Large intestine (tissue), 3 donors: ENCODE data around the gene UTS2B. TPM values are rescaled to one million over a fixed set of nuclear protein-coding genes. Genes with fewer than 3 reads are reported as not detected.
"Not testable (repeated sequence)": the region's sequence is repeated elsewhere in the genome, so short reads cannot be mapped to it uniquely, and the experiment has no call there.

Experiments
- DNase-seq, 2 donors: peaks; one replicate each; pipeline versions ENCODE4 v3.0.0 to v3.0.0-alpha.2; 2013
- H3K27ac ChIP-seq: one replicate; pipeline ENCODE4 v1.5.1; 2013; ENCODE audit warnings: low read length
- H3K27me3 ChIP-seq: 2 replicates; pipeline ENCODE4 v1.6.1; 2013; ENCODE audit warnings: low read length; ENCODE audit not compliant: control insufficient read depth, insufficient read depth
- H3K36me3 ChIP-seq: 2 replicates; pipeline ENCODE4 v1.6.1; 2013; ENCODE audit warnings: low read length; ENCODE audit not compliant: control insufficient read depth, insufficient read depth
- H3K4me1 ChIP-seq: one replicate; pipeline ENCODE4 v1.6.1; 2013; ENCODE audit warnings: low read length; ENCODE audit not compliant: control insufficient read depth, insufficient read depth
- H3K4me3 ChIP-seq: one replicate; pipeline ENCODE4 v1.5.1; 2013; ENCODE audit warnings: low read length
- H3K9me3 ChIP-seq: one replicate; pipeline ENCODE4 v1.6.1; 2013; ENCODE audit warnings: mild to moderate bottlenecking, low read depth, low read length, moderate library complexity; ENCODE audit not compliant: control insufficient read depth
- WGBS: methylation state at CpG from one replicate; pipeline ENCODE4 v1.1.5; 2013; ENCODE audit warnings: low lambda C conversion rate; ENCODE audit not compliant: insufficient coverage; 5-methylcytosine and 5-hydroxymethylcytosine counted together
- polyA plus RNA-seq: library from polyadenylated mRNA; unstranded; fragments of 120-200 nt; gene quantifications from one replicate; pipeline ENCODE4 v1.2.1, GENCODE V29; 2013

Gene UTS2B
- polyA plus RNA-seq, 1 donor = 0.24 TPM

DNA sequence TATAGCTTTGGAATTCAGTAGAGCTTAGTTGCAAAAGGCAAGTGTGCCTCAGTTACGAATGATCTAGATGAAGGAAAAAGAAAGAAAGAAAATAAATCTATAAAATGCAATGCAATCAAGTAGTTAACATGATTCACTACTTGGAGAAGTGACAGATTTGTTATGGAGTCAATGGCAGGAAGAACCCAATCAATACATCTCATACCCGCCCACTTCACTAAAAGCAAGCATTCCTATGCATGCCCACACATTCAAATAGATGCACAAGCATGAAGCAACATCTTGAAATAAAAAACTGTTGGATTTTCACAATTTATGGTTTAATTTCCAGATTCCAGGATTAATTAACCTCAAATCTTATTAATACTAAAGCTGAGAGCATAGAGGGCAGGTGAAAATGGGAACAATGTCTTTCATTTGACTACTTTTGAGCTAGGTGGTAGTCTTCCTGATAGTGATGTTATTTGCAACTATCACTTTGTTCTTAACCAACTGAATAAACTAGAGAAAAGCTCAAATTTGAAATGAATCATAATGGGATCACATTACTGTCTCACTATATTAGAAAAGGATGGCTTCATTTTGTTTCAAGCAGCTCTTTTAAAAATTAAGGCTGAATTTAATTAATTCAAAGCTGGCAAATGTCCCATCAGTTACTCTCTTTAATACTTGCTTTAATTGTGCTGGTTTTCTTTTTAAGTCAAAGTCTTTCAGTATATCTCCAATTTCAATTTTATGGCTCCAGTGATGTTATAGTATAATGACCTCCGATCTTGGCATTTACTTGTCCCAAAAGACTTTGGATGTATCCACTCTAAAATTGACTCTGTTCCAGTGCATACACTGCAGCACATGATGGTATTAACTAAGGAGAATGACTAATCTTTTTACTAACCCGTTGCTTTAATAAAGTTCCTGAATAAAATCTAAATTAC lies 47.8 kb downstream of the UTS2B start:
- DNase-seq = no peak
- H3K27me3 ChIP-seq = no peaks in the 10 kb centered on the region
- H3K9me3 ChIP-seq = no peaks in the 10 kb centered on the region
- no peak overlapping the region for H3K4me3 ChIP-seq
- H3K27ac ChIP-seq = no peak overlapping the region
- WGBS = 100% methylated on average over 3 of the region's 4 CpGs
- no peaks in the 10 kb centered on the region for H3K36me3 ChIP-seq
- H3K4me1 ChIP-seq = no peaks in the 10 kb centered on the region

DNA sequence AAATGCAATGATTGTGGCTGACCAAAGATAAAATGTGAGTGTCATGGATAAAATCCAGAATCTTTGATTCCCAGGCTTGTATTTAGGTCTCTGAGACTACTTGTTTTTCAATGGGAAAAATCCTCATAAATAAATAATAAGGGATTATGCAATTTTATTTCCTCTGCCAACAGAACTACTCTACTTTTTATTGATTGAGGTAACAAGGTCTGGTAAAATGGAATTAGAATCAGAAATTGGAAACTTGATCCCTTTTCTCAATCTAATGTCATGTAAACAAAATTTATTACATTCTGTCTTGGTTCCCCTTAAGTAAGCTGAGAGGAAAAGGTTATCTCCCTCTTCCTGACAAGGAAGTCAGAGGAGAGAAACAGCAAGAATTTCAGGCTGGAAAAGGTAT lies 49.4 kb downstream of the UTS2B start:
- Histone ChIP-seq H3K4me3 (no peak overlapping the region), H3K4me1 (no peaks in the 10 kb centered on the region)
- DNase-seq = no peak

DNA sequence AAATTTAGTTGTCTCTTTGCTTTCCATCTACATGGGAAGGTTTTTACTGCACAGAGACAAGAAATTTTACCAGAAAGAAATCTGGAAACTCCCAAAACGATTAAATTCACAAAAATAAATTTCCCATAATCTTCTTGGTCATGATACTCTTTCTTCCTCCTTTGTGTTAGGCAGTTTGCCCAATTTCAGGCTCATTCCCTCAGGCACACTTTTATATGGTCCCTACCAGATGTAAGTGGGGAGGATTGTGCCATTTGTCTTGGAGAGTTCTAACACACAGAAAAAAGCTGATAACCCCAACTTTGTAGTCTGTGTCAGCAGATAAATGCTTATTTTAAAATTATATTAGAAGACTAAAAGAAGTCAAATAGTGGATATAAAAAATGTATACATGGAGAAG lies 50.2 kb downstream of the UTS2B start:
- no CpG with 5 or more reads among the region's 1 CpG for WGBS
- Histone ChIP-seq H3K9me3 (no peaks in the 10 kb centered on the region), H3K27ac (no peak overlapping the region), H3K4me1 (no peaks in the 10 kb centered on the region), H3K36me3 (no peaks in the 10 kb centered on the region), H3K27me3 (no peaks in the 10 kb centered on the region), H3K4me3 (no peak overlapping the region)
- no peak for DNase-seq

More for the DNA sequence above, 49.4 kb downstream of the UTS2B start:
- Histone ChIP-seq H3K27ac (no peak overlapping the region), H3K9me3 (no peaks in the 10 kb centered on the region), H3K36me3 (no peaks in the 10 kb centered on the region), H3K27me3 (no peaks in the 10 kb centered on the region)

DNA sequence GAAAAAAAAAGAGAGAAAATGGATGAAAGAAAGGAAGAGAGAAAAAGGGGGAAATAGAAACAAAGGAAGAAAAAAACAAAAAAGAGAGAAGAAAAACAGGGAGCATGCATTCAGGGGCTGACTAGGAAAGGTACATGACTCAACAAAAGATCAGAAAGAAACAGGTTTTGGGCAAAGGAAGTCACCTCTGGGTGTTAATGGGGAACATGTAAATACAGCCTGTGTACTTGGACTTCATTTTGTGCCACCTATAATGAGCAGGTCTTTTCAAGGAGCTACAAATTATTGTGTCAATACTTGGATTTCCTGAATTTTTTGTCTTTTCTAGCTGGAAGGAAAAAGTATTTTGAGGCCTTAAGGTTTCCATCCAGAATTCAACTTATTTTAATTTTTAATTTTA lies 54.6 kb downstream of the UTS2B start:
- H3K27ac ChIP-seq = no peak overlapping the region
- H3K4me1 ChIP-seq = no peaks in the 10 kb centered on the region
- H3K36me3 ChIP-seq = no peaks in the 10 kb centered on the region
- DNase-seq = no peak
- no peaks in the 10 kb centered on the region for H3K27me3 ChIP-seq
- H3K4me3 ChIP-seq = no peak overlapping the region
- no peaks in the 10 kb centered on the region for H3K9me3 ChIP-seq

DNA sequence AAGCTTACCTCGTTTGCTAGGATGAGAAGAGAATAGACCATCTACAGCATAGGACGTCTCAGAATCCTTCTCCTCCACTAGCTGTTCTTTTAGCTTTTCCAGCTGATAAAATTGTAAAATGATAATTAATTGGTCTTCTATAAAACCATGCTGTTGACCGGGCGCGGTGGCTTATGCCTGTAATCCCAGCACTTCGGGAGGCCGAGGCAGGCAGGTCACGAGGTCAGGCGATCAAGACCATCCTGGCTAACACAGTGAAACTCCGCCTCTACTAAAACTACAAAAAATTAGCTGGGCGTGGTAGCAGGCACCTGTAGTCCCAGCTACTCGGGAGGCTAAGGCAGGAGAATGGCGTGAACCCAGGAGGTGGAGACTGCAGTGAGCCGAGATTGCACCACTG lies 55.1 kb downstream of the UTS2B start:
- H3K4me1 ChIP-seq, H3K27me3 ChIP-seq, H3K27ac ChIP-seq, H3K4me3 ChIP-seq, H3K9me3 ChIP-seq, H3K36me3 ChIP-seq, DNase-seq: not testable (repeated sequence)
- 80% methylated on average over 3 of the region's 14 CpGs for whole genome bisulfite sequencing

DNA sequence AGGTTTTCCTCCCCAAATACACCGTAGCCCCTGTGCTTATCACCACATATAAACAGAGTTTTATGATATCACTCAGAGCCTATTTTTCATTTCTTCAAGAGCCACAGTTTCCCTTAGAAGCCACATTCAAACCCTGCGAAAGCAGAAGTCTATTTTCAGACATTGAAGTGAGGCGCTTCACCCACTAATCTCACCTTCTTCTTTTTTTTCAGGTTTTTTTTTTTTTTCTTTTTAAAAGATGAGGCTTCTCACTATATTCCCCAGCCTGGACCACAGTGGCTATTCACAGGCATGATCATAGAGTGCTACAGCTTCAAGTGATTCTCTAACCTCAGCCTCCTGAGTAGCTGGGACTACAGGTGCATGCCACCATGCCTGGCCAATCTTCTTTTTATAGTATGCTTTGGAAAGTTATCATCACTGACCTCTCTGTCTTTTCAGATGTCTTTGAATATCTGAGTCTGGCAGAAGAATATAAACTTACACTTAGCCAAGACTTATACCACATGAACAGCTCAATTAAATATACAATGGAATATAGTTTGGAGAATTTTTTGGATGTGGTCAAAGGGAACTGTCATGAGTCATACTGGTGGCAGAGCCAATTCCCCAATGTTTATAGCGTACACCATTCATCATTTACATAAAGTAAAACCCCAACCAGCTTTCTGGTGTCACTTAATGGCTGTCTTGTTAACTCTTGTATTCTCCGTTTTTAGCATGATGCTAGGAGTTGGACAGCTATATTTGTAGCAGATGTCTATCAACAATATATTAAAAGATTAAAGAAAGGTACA lies 60.8 kb downstream of the UTS2B start:
- H3K9me3 ChIP-seq = no peaks in the 10 kb centered on the region
- no peak overlapping the region for H3K27ac ChIP-seq
- 75% methylated on average over 2 of the region's 5 CpGs for WGBS
- DNase-seq = no peak
- no peak overlapping the region for H3K4me3 ChIP-seq
- no peaks in the 10 kb centered on the region for H3K27me3 ChIP-seq
- no peaks in the 10 kb centered on the region for H3K36me3 ChIP-seq
- H3K4me1 ChIP-seq = no peaks in the 10 kb centered on the region

DNA sequence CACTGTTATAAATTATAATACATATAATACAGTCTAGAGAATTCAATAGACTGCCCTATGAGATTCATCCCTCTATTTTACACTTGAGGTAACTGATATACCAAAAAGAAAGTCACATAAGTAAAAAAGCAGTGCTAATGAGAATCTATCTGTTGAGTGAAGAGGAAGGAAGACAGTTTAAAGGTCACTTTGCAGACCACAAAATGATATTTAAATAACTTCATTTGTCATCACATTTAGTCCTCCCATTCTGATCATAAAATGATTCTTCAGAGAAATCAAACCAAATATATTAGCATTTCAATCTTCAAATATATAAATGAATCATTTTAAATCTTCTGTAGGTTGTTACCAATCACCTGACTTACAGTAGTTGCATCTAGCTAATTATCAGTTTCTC lies 61.6 kb downstream of the UTS2B start:
- no peak overlapping the region for H3K4me3 ChIP-seq
- H3K27me3 ChIP-seq = no peaks in the 10 kb centered on the region
- H3K36me3 ChIP-seq = no peaks in the 10 kb centered on the region
- no peaks in the 10 kb centered on the region for H3K9me3 ChIP-seq
- no peak overlapping the region for H3K27ac ChIP-seq
- no peak for DNase-seq
- no peaks in the 10 kb centered on the region for H3K4me1 ChIP-seq

DNA sequence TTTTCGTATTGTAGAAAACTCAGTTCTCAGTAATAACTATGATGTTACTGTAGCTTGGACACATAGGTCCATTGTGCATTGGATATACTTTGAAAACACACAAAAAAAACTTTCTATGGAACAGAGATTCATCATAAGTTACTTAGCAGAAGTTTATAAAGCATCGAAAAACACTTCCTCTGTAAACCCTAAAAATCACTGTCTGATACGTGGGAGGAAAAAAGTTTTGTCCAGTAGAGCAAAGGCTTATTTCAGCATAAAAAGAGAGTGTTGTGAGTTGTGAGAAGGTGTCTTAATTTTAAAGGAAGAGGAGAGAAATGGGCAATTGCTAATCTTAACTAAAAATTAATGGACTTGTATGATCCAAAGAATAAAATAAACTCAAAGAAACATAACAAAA lies 66.5 kb downstream of the UTS2B start:
- WGBS = 62% methylated on average over 3 of the region's 3 CpGs
- no peaks in the 10 kb centered on the region for H3K36me3 ChIP-seq

DNA sequence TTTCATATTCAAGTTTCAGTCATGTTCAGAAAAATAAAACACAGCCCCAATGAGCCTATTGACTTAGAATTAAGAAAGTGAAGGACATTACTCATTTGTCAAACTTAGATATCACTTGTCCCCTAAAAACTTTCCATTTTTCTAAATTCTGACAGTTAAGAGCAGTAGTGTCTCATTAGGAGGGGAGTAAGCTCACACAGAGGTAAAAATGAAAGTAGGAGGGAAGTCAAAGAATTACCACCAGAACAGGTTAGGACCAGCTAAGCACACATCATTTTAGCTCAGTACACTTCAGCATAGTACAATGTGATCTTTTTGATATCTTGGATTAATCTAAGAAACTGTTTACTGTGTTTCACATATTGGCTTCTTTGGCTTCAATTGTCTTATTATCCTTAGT lies 67.0 kb downstream of the UTS2B start:
- Histone ChIP-seq H3K36me3 (no peaks in the 10 kb centered on the region), H3K27ac (no peak overlapping the region), H3K9me3 (no peaks in the 10 kb centered on the region), H3K4me3 (no peak overlapping the region), H3K27me3 (no peaks in the 10 kb centered on the region), H3K4me1 (no peaks in the 10 kb centered on the region)
- DNase-seq = no peak

More for the DNA sequence above, 66.5 kb downstream of the UTS2B start:
- Histone ChIP-seq H3K4me1 (no peaks in the 10 kb centered on the region), H3K27me3 (no peaks in the 10 kb centered on the region), H3K4me3 (no peak overlapping the region), H3K9me3 (no peaks in the 10 kb centered on the region), H3K27ac (no peak overlapping the region)
- no peak for DNase-seq

DNA sequence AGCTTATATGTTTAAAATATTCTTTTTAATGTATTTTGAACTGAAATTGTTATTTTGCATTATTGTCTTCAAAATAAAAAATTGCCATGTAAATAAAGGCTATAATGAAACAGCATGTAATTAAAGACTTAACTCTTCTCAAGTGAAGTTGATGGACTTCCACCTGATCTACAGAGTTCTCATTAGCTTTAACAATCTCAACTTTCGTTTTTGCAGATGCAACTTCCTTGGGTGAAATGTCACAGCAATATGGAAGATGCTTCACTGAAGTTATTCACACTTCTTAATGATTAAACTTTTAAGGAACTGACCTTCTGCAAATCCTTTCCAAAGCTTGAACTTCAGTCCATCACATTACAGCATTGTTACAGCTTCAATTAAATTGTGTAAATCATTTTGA lies 67.7 kb downstream of the UTS2B start:
- no CpG with 5 or more reads among the region's 1 CpG for WGBS
- no peak overlapping the region for H3K4me3 ChIP-seq
- no peaks in the 10 kb centered on the region for H3K4me1 ChIP-seq
- no peak for DNase-seq
- H3K27ac ChIP-seq = no peak overlapping the region
- no peaks in the 10 kb centered on the region for H3K9me3 ChIP-seq
- H3K36me3 ChIP-seq = no peaks in the 10 kb centered on the region
- no peaks in the 10 kb centered on the region for H3K27me3 ChIP-seq

DNA sequence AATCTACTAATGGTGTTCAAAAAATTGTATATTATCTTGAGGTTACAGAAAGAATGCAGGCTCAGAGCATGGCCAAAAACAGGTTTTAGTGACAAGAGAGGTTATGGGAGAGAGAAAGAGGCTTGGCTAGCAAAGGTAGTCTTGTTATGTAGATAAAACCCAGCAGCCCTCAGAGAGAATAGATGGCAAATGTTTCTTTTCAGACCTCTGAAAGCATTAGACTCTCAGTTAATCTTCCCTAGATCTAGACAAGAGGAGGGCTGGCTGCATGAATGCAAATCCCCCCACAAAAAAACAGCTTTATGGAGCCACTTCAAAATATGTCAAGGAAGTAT lies 69.1 kb downstream of the UTS2B start:
- Histone ChIP-seq H3K36me3 (no peaks in the 10 kb centered on the region), H3K4me1 (no peaks in the 10 kb centered on the region), H3K27ac (no peak overlapping the region), H3K4me3 (no peak overlapping the region), H3K9me3 (no peaks in the 10 kb centered on the region), H3K27me3 (no peaks in the 10 kb centered on the region)
- no peak for DNase-seq
